DMS53 (cell line): Measurements from ENCODE around the gene RIPOR3.
"Not testable (repeated sequence)": the region's sequence is repeated elsewhere in the genome, so short reads cannot be mapped to it uniquely, and the experiment has no call there.

Experiments used
- DNase-seq: peaks from one replicate; lab custom pipeline; 2025; lab: John Stamatoyannopoulos, UW

Gene RIPOR3

GRCh38 chr20:50572938-50573777 lies 118.2 kb downstream of the RIPOR3 start:
- peak; percentile 54 for DNase-seq

GRCh38 chr20:50571466-50571865 lies 119.9 kb downstream of the RIPOR3 start:
- DNase-seq, result no peak

- DNase-seq, result peak; percentile 31
Measured at GRCh38 chr20:50569864-50570836, 121.2 kb downstream of the RIPOR3 start.

DNA sequence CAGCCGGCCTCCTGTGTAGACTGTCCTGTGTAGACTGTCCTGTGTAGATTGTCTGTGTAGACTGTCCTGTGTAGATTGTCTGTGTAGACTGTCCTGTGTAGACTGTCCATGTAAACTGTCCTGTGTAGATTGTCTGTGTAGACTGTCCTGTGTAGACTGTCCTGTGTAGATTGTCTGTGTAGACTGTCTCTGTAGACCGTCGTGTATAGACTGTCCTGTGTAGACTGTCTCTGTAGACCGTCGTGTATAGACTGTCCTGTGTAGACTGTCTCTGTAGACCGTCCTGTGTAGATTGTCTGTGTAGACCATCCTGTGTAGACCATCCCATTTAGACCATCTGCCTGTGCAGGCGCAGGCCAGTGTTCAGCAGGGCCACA lies 121.9 kb downstream of the RIPOR3 start:
- DNase-seq, result not testable (repeated sequence)

DNA sequence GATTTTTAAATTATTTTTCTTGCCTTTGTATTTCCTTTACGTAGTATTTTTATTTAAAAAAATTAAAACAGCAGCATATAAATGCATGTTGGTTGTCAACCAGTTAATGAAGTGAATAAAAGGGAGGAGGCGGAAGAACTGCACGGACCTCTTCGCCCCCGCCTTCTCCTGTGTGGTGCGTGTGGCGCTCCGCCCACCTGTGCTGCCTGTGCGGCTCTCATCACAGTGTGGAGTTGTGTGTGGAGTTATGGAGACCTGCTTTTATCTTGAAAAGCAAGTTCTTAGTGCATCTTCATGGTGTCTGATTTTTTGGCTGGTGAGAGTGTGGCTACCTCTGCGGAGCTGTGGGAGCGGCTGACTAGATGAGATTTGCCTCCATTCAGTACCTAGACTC lies 122.8 kb downstream of the RIPOR3 start:
- no peak for DNase-seq

GRCh38 chr20:50567860-50568548 lies 123.3 kb downstream of the RIPOR3 start:
- no peak for DNase-seq

DNA sequence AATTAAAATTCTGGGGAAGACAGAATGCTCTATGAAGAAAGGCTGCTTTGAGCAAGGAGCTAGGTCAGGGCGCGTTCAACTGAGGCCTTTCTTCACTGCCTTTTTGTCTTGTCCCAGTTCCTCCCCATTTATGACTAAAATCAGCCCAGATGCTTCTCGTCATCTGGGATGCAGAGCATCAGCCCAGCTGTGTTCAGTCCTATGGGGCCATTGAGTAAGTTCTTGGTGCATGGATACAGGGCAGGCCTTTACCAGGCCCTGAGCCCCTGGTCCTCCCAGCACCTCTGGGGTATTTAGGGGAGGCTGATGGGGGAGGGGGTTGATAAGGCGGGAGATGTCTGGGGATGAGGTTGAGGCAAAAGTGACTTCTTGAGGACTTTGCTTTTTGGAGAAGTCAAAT lies 125.5 kb downstream of the RIPOR3 start:
- no peak for DNase-seq

GRCh38 chr20:50565383-50565782 lies 126.0 kb downstream of the RIPOR3 start:
- DNase-seq, result no peak

GRCh38 chr20:50563133-50563944 lies 128.0 kb downstream of the RIPOR3 start:
- peak; percentile 20 for DNase-seq

DNA sequence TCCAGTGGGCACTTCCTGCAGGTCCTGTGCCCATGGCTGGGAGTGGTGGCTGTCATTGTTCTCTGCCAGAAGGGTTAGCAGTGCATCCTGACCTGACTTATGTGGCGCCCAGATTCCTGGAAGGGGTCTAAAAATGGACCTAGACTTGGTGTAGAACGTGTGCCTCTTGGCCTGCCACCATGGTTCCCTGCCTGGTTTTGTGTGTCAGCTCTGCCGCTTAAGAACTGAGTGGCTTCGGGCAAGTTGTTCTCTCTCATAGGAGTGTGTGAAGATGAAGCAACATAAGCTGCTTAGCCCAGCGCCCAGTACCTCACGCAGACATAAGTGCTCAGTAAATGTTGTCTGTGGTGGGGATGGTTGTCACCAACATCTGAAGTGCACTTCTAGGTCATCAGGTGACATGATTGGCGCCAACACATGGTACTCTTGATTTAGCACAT lies 129.1 kb downstream of the RIPOR3 start:
- DNase-seq, result peak; percentile 80

DNA sequence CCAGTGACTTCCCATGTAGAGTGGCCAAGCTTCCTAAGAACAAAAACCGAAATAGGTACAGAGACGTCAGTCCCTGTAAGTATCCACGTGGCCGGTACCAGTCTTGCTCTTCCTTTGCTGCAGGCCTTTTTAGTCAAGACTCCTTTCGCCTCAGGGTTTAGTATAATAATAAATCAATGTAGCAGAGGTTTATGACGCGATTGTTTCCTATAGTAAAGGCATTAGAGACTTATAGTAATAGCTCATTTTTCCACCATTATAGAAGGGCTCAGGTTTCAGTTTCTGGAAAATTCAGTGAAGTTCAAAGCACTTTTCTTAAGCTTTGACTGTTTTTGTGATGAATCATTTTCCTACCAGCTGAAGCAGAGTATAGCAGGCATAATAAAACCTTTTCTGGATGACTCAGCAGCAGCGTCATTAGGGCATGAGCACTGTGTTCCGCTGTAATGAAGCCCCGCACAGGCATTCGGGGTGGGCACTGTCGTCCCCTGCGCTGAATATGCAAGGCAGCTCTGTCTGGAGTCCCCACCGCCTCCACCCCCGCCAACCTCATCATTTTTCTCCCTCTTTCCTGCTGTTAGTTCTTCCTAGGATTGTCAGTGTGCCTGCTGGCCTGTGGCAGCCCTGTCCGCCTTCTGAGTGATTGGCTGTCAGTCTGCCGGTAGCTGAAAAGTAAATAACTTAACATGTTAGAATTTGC lies 129.8 kb downstream of the RIPOR3 start:
- DNase-seq, result peak; percentile 37

DNA sequence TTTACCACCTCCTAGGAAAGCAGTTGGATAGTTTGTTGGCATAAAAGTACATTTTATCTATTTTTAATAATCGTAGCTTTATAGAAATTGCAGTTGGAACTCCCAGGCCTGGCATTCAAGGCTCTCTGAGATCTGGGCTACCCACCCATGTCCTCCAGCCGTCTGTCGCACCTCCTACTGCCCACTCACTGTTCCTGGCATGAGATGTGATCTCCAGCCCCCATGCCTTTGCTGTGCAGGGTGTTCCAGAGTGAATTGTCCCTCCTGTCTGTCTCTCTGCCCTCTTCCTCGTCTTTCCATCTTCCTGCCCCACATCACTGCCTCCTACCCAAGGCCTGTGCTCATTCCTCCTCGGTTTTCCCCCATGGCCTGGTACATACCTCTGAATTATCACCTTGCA lies 130.5 kb downstream of the RIPOR3 start:
- no peak for DNase-seq

- DNase-seq, result no peak
Measured at GRCh38 chr20:50559856-50560638, 131.3 kb downstream of the RIPOR3 start.

GRCh38 chr20:50559149-50559548 lies 132.2 kb downstream of the RIPOR3 start:
- no peak for DNase-seq

- DNase-seq, result peak; percentile 25
Measured at GRCh38 chr20:50558483-50558925, 132.8 kb downstream of the RIPOR3 start.

GRCh38 chr20:50557549-50558134 lies 133.7 kb downstream of the RIPOR3 start:
- no peak for DNase-seq

DNA sequence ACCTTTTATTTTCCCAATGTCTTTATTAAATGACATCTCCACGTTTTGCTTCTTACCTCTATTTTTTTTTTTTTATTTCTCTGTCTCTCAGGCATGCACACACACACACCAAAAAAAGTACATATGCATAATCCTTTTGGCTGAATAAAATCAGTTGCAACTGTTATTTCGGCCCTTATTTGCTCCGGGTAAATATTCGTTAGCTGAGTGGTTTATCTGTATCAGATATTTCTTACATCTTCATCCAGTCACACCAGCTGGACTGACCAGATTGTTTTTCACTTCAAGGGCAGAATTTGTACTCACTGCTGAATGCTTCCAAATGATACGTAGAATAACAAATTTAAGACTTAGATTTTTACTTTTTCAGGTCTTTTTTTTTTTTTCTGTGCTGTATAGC lies 135.7 kb downstream of the RIPOR3 start:
- DNase-seq, result no peak

DNA sequence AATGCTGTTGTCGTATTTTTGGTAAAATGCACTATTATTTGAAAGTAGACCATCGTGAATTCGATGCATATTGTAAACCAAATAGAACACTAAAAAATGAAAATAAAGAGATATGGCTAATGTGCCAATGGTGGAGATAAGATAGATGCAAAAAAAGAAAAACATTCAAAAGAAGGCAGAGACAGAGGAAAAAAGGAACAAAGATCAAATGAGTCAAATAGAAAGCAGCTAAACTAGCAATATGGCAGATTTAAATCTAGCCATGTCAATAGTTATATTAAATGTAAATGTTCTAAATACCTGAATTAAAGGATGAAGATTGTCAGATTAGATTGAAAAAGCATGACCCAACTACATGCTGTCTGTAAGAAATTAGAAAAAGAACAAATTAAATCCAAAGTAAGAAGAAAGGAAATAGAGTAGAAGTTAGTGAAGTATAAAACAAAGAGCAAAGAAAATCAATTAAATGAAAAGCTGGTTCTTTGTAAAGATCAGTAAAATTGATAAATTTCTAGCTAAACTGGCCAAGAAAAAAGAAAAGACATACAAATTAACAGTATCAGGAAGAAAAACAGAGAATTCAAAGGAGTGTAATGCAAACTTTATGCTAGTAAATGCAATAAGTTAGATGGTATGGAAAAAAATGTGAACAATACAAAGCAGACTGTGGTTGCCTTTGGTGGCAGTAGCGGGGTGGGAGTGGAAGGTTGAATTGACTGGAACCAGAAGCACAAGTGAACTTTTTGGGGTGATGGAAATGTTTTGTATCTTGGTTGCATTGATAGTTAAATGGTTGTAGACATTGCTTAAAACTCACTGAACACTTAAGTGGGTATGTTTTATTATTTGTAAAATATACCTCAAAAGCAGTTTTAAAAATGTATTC lies 136.4 kb downstream of the RIPOR3 start:
- no peak for DNase-seq
